IMR-90 (cell line): Measurements from ENCODE around the gene MAP4K1. TPM values are rescaled to one million over a fixed set of nuclear protein-coding genes. Genes with fewer than 3 reads are reported as not detected.
A peak's percentile ranks its signal among the peaks of the same experiment; 100 is the strongest.

Source experiments
- ATAC-seq: fragments of 200-7000 bp; cut with Tn5 transposase; 2 replicates; pipeline ENCODE4 v1.9.1; 2020; ENCODE audit warnings: low read depth, mild to moderate bottlenecking, moderate library complexity
- Bru-seq: library from RNA; stranded (reverse); fragments of 400-500 nt; gene quantifications from one replicate; lab custom pipeline; 2021; lab: Mats Ljungman, UMichigan
- BruChase-seq, 2 experiments: library from RNA; stranded (reverse); fragments of 400-500 nt; gene quantifications; one replicate each; lab custom pipeline; 2021; lab: Mats Ljungman, UMichigan
- BruUV-seq: library from RNA; stranded (reverse); fragments of 400-500 nt; replicated peaks from 2 replicates; lab custom pipeline; 2021; lab: Mats Ljungman, UMichigan
- CTCF ChIA-PET: fragments of 300-600 bp; formaldehyde crosslinking; extraction: SDS; loops from one replicate; lab custom pipeline; 2021; ENCODE audit warnings: antibody characterized with exemption; lab: Yijun Ruan, JAX
- POLR2A ChIA-PET: fragments of 300-600 bp; sonication (Branson Sonifier 250); formaldehyde crosslinking; loops from one replicate; lab custom pipeline; 2022; ENCODE audit warnings: antibody characterized with exemption; ENCODE audit not compliant: unreplicated experiment; lab: Charles Lee
- DNase-seq: peaks from one replicate; pipeline ENCODE4 v3.0.0; 2013
- H2AFZ ChIP-seq: replicated peaks from 2 replicates; pipeline ENCODE3; 2013; ENCODE audit warnings: low read length, mild to moderate bottlenecking; ENCODE audit not compliant: poor library complexity
- H2AK5ac ChIP-seq: 2 replicates; pipeline ENCODE4 v1.6.1; 2013; ENCODE audit warnings: low read depth, low read length, inconsistent platforms
- H2AK9ac ChIP-seq: replicated peaks from 2 replicates; pipeline ENCODE3; 2013; ENCODE audit warnings: mild to moderate bottlenecking, low read depth, low read length, moderate library complexity; ENCODE audit not compliant: poor library complexity
- H2BK120ac ChIP-seq: 2 replicates; pipeline ENCODE4 v1.6.1; 2013; ENCODE audit warnings: low read depth, low read length, inconsistent platforms
- H2BK15ac ChIP-seq: 3 replicates; pipeline ENCODE4 v1.6.1; 2013; ENCODE audit warnings: low read depth, low read length, inconsistent platforms
- H2BK20ac ChIP-seq: 2 replicates; pipeline ENCODE4 v1.6.1; 2013; ENCODE audit warnings: low read depth, mild to moderate bottlenecking, inconsistent platforms, low read length, moderate library complexity
- H2BK5ac ChIP-seq: 2 replicates; pipeline ENCODE4 v1.6.1; 2013; ENCODE audit warnings: mild to moderate bottlenecking, low read depth, low read length, inconsistent platforms; ENCODE audit not compliant: poor library complexity, severe bottlenecking
- H3K14ac ChIP-seq: replicated peaks from 2 replicates; pipeline ENCODE4 v1.6.1; 2013; ENCODE audit warnings: low read depth, low read length, inconsistent platforms
- H3K18ac ChIP-seq: 2 replicates; pipeline ENCODE4 v1.6.1; 2013; ENCODE audit warnings: low read depth, low read length, control low read depth
- H3K23ac ChIP-seq: 2 replicates; pipeline ENCODE4 v1.6.1; 2013; ENCODE audit warnings: low read depth, low read length, inconsistent platforms
- H3K27ac ChIP-seq: 2 replicates; pipeline ENCODE4 v1.5.1; 2013; ENCODE audit warnings: mild to moderate bottlenecking, control low read depth, low read length; ENCODE audit not compliant: insufficient read depth
- H3K27me3 ChIP-seq: 2 replicates; pipeline ENCODE4 v1.6.1; 2013; ENCODE audit warnings: low read length; ENCODE audit not compliant: control insufficient read depth, insufficient read depth
- H3K36me3 ChIP-seq: 2 replicates; pipeline ENCODE4 v1.6.1; 2013; ENCODE audit warnings: low read length, mixed read lengths; ENCODE audit not compliant: control insufficient read depth, insufficient read depth
- H3K4ac ChIP-seq: 2 replicates; pipeline ENCODE4 v1.6.1; 2013; ENCODE audit warnings: low read depth, low read length, inconsistent platforms
- H3K4me1 ChIP-seq: 2 replicates; pipeline ENCODE4 v1.6.1; 2013; ENCODE audit warnings: low read length, mixed read lengths; ENCODE audit not compliant: control insufficient read depth, insufficient read depth
- H3K4me2 ChIP-seq: 2 replicates; pipeline ENCODE4 v1.6.1; 2013; ENCODE audit warnings: low read depth, mild to moderate bottlenecking, control low read depth, low read length, moderate library complexity
- H3K4me3 ChIP-seq: 2 replicates; pipeline ENCODE4 v1.5.1; 2013; ENCODE audit warnings: low read depth, mild to moderate bottlenecking, control low read depth, low read length, moderate library complexity; ENCODE audit not compliant: insufficient read depth
- H3K56ac ChIP-seq: 2 replicates; pipeline ENCODE4 v1.6.1; 2013; ENCODE audit warnings: low read length, inconsistent platforms; ENCODE audit not compliant: insufficient read depth; ENCODE audit errors: extremely low read depth
- H3K79me1 ChIP-seq, 2 experiments: 2 replicates each; pipeline ENCODE4 v1.6.1; 2013; ENCODE audit warnings: low read length in 2 of 2, inconsistent platforms in 1 of 2, low read depth in 1 of 2
- H3K9ac ChIP-seq: 2 replicates; pipeline ENCODE4 v1.6.1; 2013; ENCODE audit warnings: low read depth, low read length, control low read depth
- H3K9me1 ChIP-seq: 2 replicates; pipeline ENCODE4 v1.6.1; 2013; ENCODE audit warnings: low read length, inconsistent platforms; ENCODE audit not compliant: insufficient read depth
- H3K9me3 ChIP-seq: 2 replicates; pipeline ENCODE4 v1.6.1; 2013; ENCODE audit warnings: low read length; ENCODE audit not compliant: control insufficient read depth, insufficient read depth
- H4K20me1 ChIP-seq: 2 replicates; pipeline ENCODE4 v1.6.1; 2013; ENCODE audit warnings: low read length, inconsistent platforms; ENCODE audit not compliant: insufficient read depth
- H4K5ac ChIP-seq: 2 replicates; pipeline ENCODE4 v1.6.1; 2013; ENCODE audit warnings: mild to moderate bottlenecking, low read depth, low read length, control low read depth
- H4K8ac ChIP-seq, 2 experiments: 2 replicates each; pipeline ENCODE4 v1.6.1; 2013; ENCODE audit warnings: low read depth in 2 of 2, low read length in 2 of 2, control low read depth in 1 of 2, inconsistent platforms in 1 of 2
- H4K91ac ChIP-seq: 2 replicates; pipeline ENCODE4 v1.6.1; 2013; ENCODE audit warnings: low read depth, low read length, inconsistent platforms; ENCODE audit not compliant: insufficient read depth
- BHLHE40 ChIP-seq: fragments of 150-350 bp; IDR thresholded peaks from 2 replicates; pipeline ENCODE4 v1.6.1; 2016; ENCODE audit warnings: mild to moderate bottlenecking, low read depth, low read length
- CHD1 ChIP-seq: IDR thresholded peaks from 2 replicates; pipeline ENCODE4 v1.6.1; 2012; ENCODE audit warnings: low read depth, low read length, improper control_type of control experiment
- FOS ChIP-seq: fragments of 150-350 bp; IDR thresholded peaks from 2 replicates; pipeline ENCODE4 v1.6.1; 2016; ENCODE audit warnings: low read depth, low read length
- MAFK ChIP-seq: IDR thresholded peaks from 2 replicates; pipeline ENCODE4 v1.6.1; 2012; ENCODE audit warnings: low read depth, low read length, improper control_type of control experiment
- MAZ ChIP-seq: IDR thresholded peaks from 2 replicates; pipeline ENCODE4 v1.6.1; 2012; ENCODE audit warnings: low read depth, mild to moderate bottlenecking, low read length, improper control_type of control experiment, moderate library complexity, borderline replicate concordance
- MXI1 ChIP-seq: IDR thresholded peaks from 2 replicates; pipeline ENCODE4 v1.6.1; 2012; ENCODE audit warnings: low read depth, mild to moderate bottlenecking, low read length, moderate library complexity, borderline replicate concordance
- NFE2L2 ChIP-seq: fragments of 150-350 bp; IDR thresholded peaks from 2 replicates; pipeline ENCODE4 v1.6.1; 2016; ENCODE audit warnings: low read depth, mild to moderate bottlenecking, low read length
- RAD21 ChIP-seq: IDR thresholded peaks from 2 replicates; pipeline ENCODE4 v1.6.1; 2012; ENCODE audit warnings: low read length, improper control_type of control experiment
- SMC3 ChIP-seq: fragments of 150-350 bp; IDR thresholded peaks from 2 replicates; pipeline ENCODE4 v1.6.1; 2016; ENCODE audit warnings: low read depth, mild to moderate bottlenecking, antibody characterized with exemption, low read length, moderate library complexity
- USF2 ChIP-seq: fragments of 150-350 bp; IDR thresholded peaks from 2 replicates; pipeline ENCODE4 v1.6.1; 2017; ENCODE audit warnings: mild to moderate bottlenecking, antibody characterized with exemption, low read length, low read depth
- WGBS, 2 experiments: methylation state at CpG; one replicate each; pipeline versions ENCODE4 v1.1.5 to v1.1.7; 2013; ENCODE audit warnings: missing lambda C conversion rate in 2 of 2; ENCODE audit not compliant: insufficient read length in 1 of 2; ENCODE audit errors: extremely low coverage in 2 of 2; 5-methylcytosine and 5-hydroxymethylcytosine counted together
- dilution Hi-C: fragments of 300-500 bp; cut with HindIII; formaldehyde crosslinking; loops from one replicate; pipeline ENCODE4 v1.14.3; 2018; ENCODE audit warnings: low sequenced_read_pairs; ENCODE audit not compliant: unreplicated experiment
- in situ Hi-C: fragments of 300-500 bp; cut with MboI; formaldehyde crosslinking; loops from 3 replicates; pipeline ENCODE4 v1.14.3; 2019; ENCODE audit warnings: low sequenced_read_pairs, inconsistent platforms, mixed read lengths
- intact Hi-C: fragments of 100-400 bp; cut with micrococcal nuclease; formaldehyde crosslinking; loops from 2 replicates; pipeline ENCODE4 v1.10.0; 2022
- long read RNA-seq: library from polyadenylated mRNA; unstranded; transcript quantifications from one replicate; pipeline ENCODE4 v2.0.0, GENCODE V29; 2021; ENCODE audit not compliant: unreplicated experiment
- polyA plus RNA-seq, 3 experiments: library from polyadenylated mRNA; depleted of rRNA; stranded (reverse); fragments of >200 nt; gene quantifications; 2 replicates each; pipeline ENCODE4 v1.2.3, GENCODE V29; 2012; ENCODE audit warnings: low replicate concordance in 1 of 3
- total RNA-seq: library from RNA; depleted of rRNA; stranded (reverse); fragments of >200 nt; gene quantifications from 2 replicates; pipeline ENCODE4 v1.2.3, GENCODE V29; 2012; rRNA removed

MAP4K1 gene
- total RNA-seq (not detected in 2 replicates), polyA plus RNA-seq (2012; rRNA removed) (0.16 and 0.22 TPM in 2 replicates), Bru-seq, nascent RNA (percentile 10 among the genes with signal in this experiment), BruChase-seq, experiment 1, labeled RNA remaining after a 6-hour chase (percentile 23 among the genes with signal in this experiment), BruChase-seq, experiment 2, labeled RNA remaining after a 2-hour chase (percentile 6 among the genes with signal in this experiment)
- 0.04 and 0.38 TPM in 2 replicates for polyA plus RNA-seq (2012; cell fraction: cytosol; rRNA removed)
- polyA plus RNA-seq (2012; cell fraction: nucleus; rRNA removed; ENCODE audit: low replicate concordance), result 1.5 and 1.7 TPM in 2 replicates
- long read RNA-seq, result 0 reads

- Histone ChIP-seq H3K23ac (peak within 1 kb of the TSS; percentile 71), H3K27me3 (no peaks in the 10 kb centered on the region), H2AK5ac (peak within 1 kb of the TSS; percentile 96), H2AFZ (peak within 1 kb of the TSS; percentile 94), H3K4me1 (peaks cover 6% of the 10 kb centered on the region; the same call in 1 of the 2 replicates), H2BK5ac (peak within 1 kb of the TSS; percentile 54), H3K4ac (peak within 1 kb of the TSS; percentile 70), H3K18ac (0 out of 2 replicates have a peak within 1 kb of the TSS, but pooled peaks have one; percentile 8), H3K56ac (peak within 1 kb of the TSS; percentile 45), H2BK20ac (no peak within 1 kb of the TSS), H3K4me3 (peak within 1 kb of the TSS; percentile 52), H4K20me1 (peaks cover 6% of the 10 kb centered on the region; the same call in 1 of the 2 replicates), H3K9me1 (peaks cover 7% of the 10 kb centered on the region), H2AK9ac (peak within 1 kb of the TSS; percentile 91), H2BK120ac (no peak within 1 kb of the TSS), H3K4me2 (peak within 1 kb of the TSS; percentile 77), H3K27ac (peak within 1 kb of the TSS; percentile 51), H4K8ac (peak within 1 kb of the TSS; percentile 97 to 99), H4K5ac (peak within 1 kb of the TSS; percentile 99), H3K9ac (peak within 1 kb of the TSS; percentile 59), H2BK15ac (no peak within 1 kb of the TSS), H3K9me3 (no peaks in the 10 kb centered on the region), H4K91ac (peak within 1 kb of the TSS; percentile 82; the same call in 1 of the 2 replicates), H3K79me1 (peaks cover 13 to 29% of the 10 kb centered on the region in 2 experiments; a peak in 3 of 4 replicates), H3K36me3 (peaks cover 10% of the 10 kb centered on the region), H3K14ac (peak within 1 kb of the TSS; percentile 46)
- ChIA-PET CTCF (no interaction called here), POLR2A (no interaction called here)
- dilution Hi-C loops, result no loop called here
- ATAC-seq, result no peak
- DNase-seq, result no peak
- intact Hi-C loops, result loop anchor here (2.0 kb wide), 1 partner anchor 215 kb away; the partner anchor contains the start of gene FAM98C
- WGBS, 2 experiments, result 46% methylated on average over 13 of the region's 28 CpGs; no CpG with 5 or more reads in 1 of the 2 experiments
- in situ Hi-C loops, result no loop called here
- no peak for TF ChIP-seq CHD1
- TF ChIP-seq MXI1, result no peak
- TF ChIP-seq MAFK, result no peak
- TF ChIP-seq NFE2L2, result no peak
- no peak for TF ChIP-seq RAD21
- no peak for TF ChIP-seq BHLHE40
- no peak for TF ChIP-seq MAZ
- TF ChIP-seq SMC3, result no peak
- no peak for TF ChIP-seq FOS
- no peak for TF ChIP-seq USF2
- BruUV-seq, result no TSS peak
Measured at GRCh38 chr19:38617764-38618589, at the start of gene MAP4K1. Gene MAP4K1, minus strand, starts transcription at chr19:38617953. Its CDS starts 58 bp downstream, at chr19:38617895.
